Measurements from ENCODE around the gene CYTH2.
A peak's percentile ranks its signal among the peaks of the same experiment; 100 is the strongest.

DNA sequence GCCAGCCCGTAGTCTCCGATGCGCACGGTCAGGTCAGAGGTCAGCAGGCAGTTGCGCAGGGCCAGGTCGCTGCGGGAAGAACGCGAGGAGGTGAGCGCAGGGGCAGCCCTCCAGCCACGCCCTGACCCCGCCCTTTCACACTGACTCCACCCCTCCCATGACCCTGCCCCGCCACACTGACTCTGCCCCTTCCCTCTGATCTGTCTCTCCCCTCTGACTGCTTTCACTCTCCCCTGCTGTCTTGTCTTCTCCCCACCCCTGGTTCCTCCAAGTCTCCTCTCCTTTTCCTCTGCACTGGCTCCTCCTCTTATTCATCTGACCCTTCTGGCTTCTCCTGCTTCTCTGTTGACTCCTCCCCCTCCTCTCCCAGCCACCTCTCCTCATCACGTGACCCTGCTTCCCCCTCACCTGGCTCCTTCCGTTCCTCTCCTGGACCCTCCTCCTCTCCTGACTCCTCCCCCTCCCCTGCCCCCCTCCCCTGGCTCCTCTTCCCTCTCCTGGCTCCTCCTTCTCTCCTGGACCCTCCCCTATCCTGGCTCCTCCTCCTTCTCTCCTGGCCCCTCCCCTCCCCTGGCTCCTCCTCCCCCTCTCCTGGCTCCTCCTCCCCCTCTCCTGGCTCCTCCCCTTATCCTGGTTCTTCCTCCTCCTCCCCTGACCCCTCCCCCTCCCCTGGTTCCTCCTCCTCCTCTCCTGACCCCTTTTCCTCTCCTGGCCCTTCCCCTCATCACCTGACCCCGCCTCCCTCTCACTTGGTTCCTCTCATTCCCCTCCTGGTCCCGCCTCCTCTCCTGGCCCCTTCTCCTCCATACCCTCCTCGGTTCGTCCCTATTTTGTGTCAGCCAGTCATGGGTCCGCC is 32.6 kb downstream of the CYTH2 start:
- TF ChIP-seq CTCF (IDR thresholded peaks at IDR 0.05) = no peak
- TF ChIP-seq POLR2A (IDR thresholded peaks at IDR 0.05) = peak in 1 of 2 donors; percentile 43
